ENCODE measurements around the gene PTPRG. TPM values are rescaled to one million over a fixed set of nuclear protein-coding genes. Genes with fewer than 3 reads are reported as not detected.

PTPRG gene
- total and polyA plus RNA-seq, 2 donors (not counting 1 experiment from before 2014, with no cell fraction given), result 67.0 to 97.9 TPM

GRCh38 chr3:61724183-61724582, 162.8 kb downstream of the PTPRG start:
- Histone ChIP-seq H3K36me3 (ENCODE audit: control insufficient read depth, insufficient read depth, low read length) (no peaks in the 10 kb centered on the region), H3K9me3 (ENCODE audit: control insufficient read depth, insufficient read depth, low read depth, low read length) (no peaks in the 10 kb centered on the region), H3K4me3 (replicated peaks in 1 of 4; ENCODE audit: control extremely low read depth in 1 of 4, insufficient read depth in 1 of 4, low read depth in 3 of 4, low read length in 4 of 4) (no peak overlapping the region), H4K20me1 (ENCODE audit: control insufficient read depth, extremely low read depth, insufficient read depth, low read length) (no peaks in the 10 kb centered on the region), H3K27ac (ENCODE audit: insufficient read depth, low read length) (no peak overlapping the region), H3K4me1 (ENCODE audit: control insufficient read depth, extremely low read depth, insufficient read depth, low read length) (no peaks in the 10 kb centered on the region), H3K4me2 (ENCODE audit: extremely low read depth, insufficient read depth, low read length) (no peak overlapping the region), H2AFZ (ENCODE audit: low read length) (no peak overlapping the region), H3K9ac (ENCODE audit: insufficient read depth, low read length) (no peak overlapping the region), H3K27me3 (ENCODE audit: control insufficient read depth, insufficient read depth, low read length) (no peaks in the 10 kb centered on the region), H3K79me2 (ENCODE audit: control insufficient read depth, insufficient read depth, low read length) (peaks cover 3% of the 10 kb centered on the region)
- DNase-seq (ENCODE audit: low read depth in 2 of 2), result no peak
- TF ChIP-seq CTCF (conservative IDR thresholded peaks at IDR 0.05 in 1 of 2, IDR thresholded peaks at IDR 0.05 in 1 of 2; ENCODE audit: low read depth in 1 of 2, low read length in 2 of 2) (no peak), EZH2 (IDR thresholded peaks at IDR 0.05; ENCODE audit: low read length, missing control alignments) (no peak)

GRCh38 chr3:61724801-61725200, 163.4 kb downstream of the PTPRG start:
- Histone ChIP-seq H3K79me2 (ENCODE audit: control insufficient read depth, insufficient read depth, low read length) (peaks cover 3% of the 10 kb centered on the region), H2AFZ (ENCODE audit: low read length) (no peak overlapping the region), H3K27me3 (ENCODE audit: control insufficient read depth, insufficient read depth, low read length) (no peaks in the 10 kb centered on the region), H3K9me3 (ENCODE audit: control insufficient read depth, insufficient read depth, low read depth, low read length) (no peaks in the 10 kb centered on the region), H3K4me2 (ENCODE audit: extremely low read depth, insufficient read depth, low read length) (no peak overlapping the region), H3K27ac (ENCODE audit: insufficient read depth, low read length) (no peak overlapping the region), H3K4me3 (replicated peaks in 1 of 4; ENCODE audit: control extremely low read depth in 1 of 4, insufficient read depth in 1 of 4, low read depth in 3 of 4, low read length in 4 of 4) (no peak overlapping the region), H3K4me1 (ENCODE audit: control insufficient read depth, extremely low read depth, insufficient read depth, low read length) (peaks cover under 1% of the 10 kb centered on the region), H4K20me1 (ENCODE audit: control insufficient read depth, extremely low read depth, insufficient read depth, low read length) (no peaks in the 10 kb centered on the region), H3K9ac (ENCODE audit: insufficient read depth, low read length) (no peak overlapping the region), H3K36me3 (ENCODE audit: control insufficient read depth, insufficient read depth, low read length) (no peaks in the 10 kb centered on the region)
- TF ChIP-seq CTCF (conservative IDR thresholded peaks at IDR 0.05 in 1 of 2, IDR thresholded peaks at IDR 0.05 in 1 of 2; ENCODE audit: low read depth in 1 of 2, low read length in 2 of 2) (no peak), EZH2 (IDR thresholded peaks at IDR 0.05; ENCODE audit: low read length, missing control alignments) (no peak)
- no peak for DNase-seq (ENCODE audit: low read depth in 2 of 2)

GRCh38 chr3:61725851-61726333, 164.5 kb downstream of the PTPRG start:
- Histone ChIP-seq H3K4me3 (replicated peaks in 1 of 4; ENCODE audit: control extremely low read depth in 1 of 4, insufficient read depth in 1 of 4, low read depth in 3 of 4, low read length in 4 of 4) (no peak overlapping the region), H3K9ac (ENCODE audit: insufficient read depth, low read length) (no peak overlapping the region), H3K9me3 (ENCODE audit: control insufficient read depth, insufficient read depth, low read depth, low read length) (no peaks in the 10 kb centered on the region), H4K20me1 (ENCODE audit: control insufficient read depth, extremely low read depth, insufficient read depth, low read length) (no peaks in the 10 kb centered on the region), H2AFZ (ENCODE audit: low read length) (no peak overlapping the region), H3K4me2 (ENCODE audit: extremely low read depth, insufficient read depth, low read length) (peak overlapping the region; percentile 1), H3K4me1 (ENCODE audit: control insufficient read depth, extremely low read depth, insufficient read depth, low read length) (peaks cover 3% of the 10 kb centered on the region), H3K36me3 (ENCODE audit: control insufficient read depth, insufficient read depth, low read length) (no peaks in the 10 kb centered on the region), H3K27ac (ENCODE audit: insufficient read depth, low read length) (no peak overlapping the region), H3K79me2 (ENCODE audit: control insufficient read depth, insufficient read depth, low read length) (peaks cover 5% of the 10 kb centered on the region), H3K27me3 (ENCODE audit: control insufficient read depth, insufficient read depth, low read length) (no peaks in the 10 kb centered on the region)
- TF ChIP-seq EZH2 (IDR thresholded peaks at IDR 0.05; ENCODE audit: low read length, missing control alignments), result no peak
- no peak for TF ChIP-seq CTCF (conservative IDR thresholded peaks at IDR 0.05 in 1 of 2, IDR thresholded peaks at IDR 0.05 in 1 of 2; ENCODE audit: low read depth in 1 of 2, low read length in 2 of 2)
- peak; percentile 48 to 85 for DNase-seq (ENCODE audit: low read depth in 2 of 2)
